DMS79 (cell line): ENCODE measurements around the gene CNTD1.

Experiments
- DNase-seq: peaks from one replicate; lab custom pipeline; 2025; lab: John Stamatoyannopoulos, UW

The CNTD1 gene

GRCh38 chr17:42803074-42803883, 4.6 kb downstream of the CNTD1 start:
- no peak for DNase-seq

DNA sequence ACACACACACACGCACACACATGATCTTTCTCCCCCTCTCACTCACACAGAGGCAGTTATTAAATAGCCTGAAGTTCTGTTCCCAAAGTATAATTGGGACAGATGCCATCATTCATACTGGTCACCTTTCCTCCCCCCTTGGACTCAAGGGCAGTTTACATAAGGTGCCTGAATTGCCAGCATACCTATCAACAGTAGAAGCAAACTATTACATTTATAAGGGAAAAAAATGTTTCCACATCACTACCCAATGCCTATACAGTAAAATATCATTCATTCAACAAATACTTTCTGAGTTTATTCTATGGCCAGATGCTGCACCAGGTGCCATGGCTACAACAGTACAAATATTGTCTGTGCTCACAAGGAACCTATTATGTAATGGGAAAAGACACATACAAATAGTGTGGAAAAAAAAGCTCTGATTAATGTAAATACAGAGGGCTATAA, 6.3 kb downstream of the CNTD1 start:
- DNase-seq: no peak

- no peak for DNase-seq
These were observed 7.6 kb downstream of the CNTD1 start for GRCh38 chr17:42806249-42806648.

GRCh38 chr17:42809250-42809649, 10.6 kb downstream of the CNTD1 start:
- DNase-seq: no peak

DNA sequence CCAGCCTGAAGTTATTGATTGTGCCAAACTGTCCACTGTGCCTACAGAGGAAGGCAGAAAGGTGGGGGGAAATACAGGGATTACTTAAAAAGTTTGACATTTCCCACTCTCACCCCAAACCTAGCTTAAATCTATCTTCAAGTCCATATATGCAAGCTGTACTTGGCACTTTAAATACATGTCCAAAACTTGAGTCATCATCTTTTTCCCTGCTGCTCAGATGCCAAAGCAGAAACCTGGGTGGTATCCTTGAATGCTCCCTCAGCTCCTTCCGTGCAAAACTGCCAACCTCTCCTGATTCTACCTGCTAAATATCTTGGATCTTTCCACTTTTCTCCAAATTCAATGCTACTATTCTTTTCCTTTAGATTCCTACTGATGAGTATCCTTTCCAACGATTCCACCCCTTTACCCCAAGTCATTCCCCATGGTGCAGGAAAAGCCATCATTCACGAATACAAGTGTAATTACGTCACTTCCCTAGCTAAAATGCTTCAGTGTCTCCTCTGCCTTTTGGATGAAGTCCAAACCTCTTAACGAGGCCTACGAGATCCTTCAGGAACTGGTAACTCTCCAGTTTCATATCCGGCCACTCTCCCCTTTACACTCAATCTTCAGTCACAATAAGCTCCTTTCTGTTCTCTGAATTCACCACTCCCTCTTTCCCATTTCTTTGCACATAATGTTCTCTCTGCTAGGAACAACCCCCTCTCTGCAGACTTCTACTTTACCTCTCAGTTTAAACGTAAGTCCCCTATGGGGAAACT, 16.2 kb downstream of the CNTD1 start:
- peak; percentile 91 for DNase-seq

- no peak for DNase-seq
These were observed 19.2 kb downstream of the CNTD1 start for GRCh38 chr17:42817866-42818265.

- DNase-seq: no peak
These were observed 19.7 kb downstream of the CNTD1 start for GRCh38 chr17:42818379-42818778.

DNA sequence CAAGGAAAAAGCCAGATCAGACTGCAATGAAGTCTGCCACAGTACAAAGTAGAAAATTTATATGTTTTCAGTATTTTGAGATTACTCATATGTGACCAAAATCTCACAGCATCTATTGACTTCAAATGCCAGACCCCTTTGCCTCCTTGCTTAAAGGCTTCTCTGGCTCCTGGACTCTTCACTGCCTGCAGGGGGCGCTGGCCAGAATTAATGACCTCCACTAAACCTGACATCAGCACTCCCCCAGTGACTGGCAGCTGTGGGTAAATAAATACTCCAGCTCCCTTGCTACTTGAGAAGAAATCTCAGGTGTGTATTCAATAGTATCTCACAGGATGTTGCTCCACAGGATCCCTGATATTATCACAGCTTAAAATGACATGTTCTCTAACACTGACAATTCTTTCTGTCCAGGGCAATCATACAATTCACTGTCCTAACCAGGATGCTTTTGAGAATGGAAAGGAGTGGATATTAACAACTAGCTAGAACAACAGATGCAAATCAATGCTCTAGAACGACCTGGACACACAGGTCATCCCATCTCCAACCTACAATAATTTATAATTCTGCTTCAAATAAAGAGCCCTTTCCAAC, 21.4 kb downstream of the CNTD1 start:
- no peak for DNase-seq

DNA sequence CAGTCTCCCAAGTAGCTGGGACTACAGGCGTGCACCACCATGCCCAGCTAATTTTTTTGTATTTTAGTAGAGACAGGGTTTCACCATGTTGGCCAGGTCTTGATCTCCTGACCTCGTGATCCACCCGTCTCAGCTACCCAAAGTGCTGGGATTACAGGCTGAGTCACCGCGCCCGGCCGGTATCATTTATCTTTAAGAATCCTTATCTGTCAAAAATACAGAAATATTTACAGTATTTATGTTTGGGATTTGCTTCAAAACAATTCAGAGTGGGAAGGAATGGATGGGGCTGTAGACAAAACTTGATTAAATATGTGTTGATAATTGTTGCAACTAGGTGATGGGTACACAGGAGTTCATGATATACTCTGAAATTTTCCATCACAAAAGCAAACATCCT, 22.5 kb downstream of the CNTD1 start:
- no peak for DNase-seq

DNA sequence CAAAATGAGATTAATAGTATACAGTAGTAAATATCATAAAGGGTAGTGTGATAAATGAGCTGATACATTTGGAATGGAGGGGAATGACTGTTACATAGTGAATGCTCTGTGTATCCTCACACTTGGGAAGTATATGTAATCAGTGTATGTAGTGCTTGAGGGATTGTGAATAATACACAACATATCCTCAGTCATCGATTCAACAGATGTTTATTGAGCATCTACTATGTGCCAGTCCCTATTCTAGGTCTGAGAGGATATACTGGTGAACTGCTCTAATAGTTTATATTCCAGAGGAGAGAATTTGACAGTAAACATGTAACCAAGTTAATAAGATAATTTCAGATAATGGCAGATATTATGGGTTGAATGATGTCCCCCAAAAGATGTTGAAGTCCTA, 28.8 kb downstream of the CNTD1 start:
- DNase-seq: no peak

GRCh38 chr17:42830971-42831370, 32.3 kb downstream of the CNTD1 start:
- no peak for DNase-seq

GRCh38 chr17:42832213-42832933, 33.7 kb downstream of the CNTD1 start:
- no peak for DNase-seq

GRCh38 chr17:42832934-42833766, 34.5 kb downstream of the CNTD1 start, which contains the start of gene PSME3:
TSS of gene PSME3 (plus strand) at chr17:42833397. CDS start at chr17:42833632, 235 bp downstream.
- DNase-seq: peak; percentile 81

GRCh38 chr17:42833767-42834422, 35.2 kb downstream of the CNTD1 start:
- no peak for DNase-seq

- DNase-seq: no peak
These were observed 37.1 kb downstream of the CNTD1 start for GRCh38 chr17:42835732-42836131.

DNA sequence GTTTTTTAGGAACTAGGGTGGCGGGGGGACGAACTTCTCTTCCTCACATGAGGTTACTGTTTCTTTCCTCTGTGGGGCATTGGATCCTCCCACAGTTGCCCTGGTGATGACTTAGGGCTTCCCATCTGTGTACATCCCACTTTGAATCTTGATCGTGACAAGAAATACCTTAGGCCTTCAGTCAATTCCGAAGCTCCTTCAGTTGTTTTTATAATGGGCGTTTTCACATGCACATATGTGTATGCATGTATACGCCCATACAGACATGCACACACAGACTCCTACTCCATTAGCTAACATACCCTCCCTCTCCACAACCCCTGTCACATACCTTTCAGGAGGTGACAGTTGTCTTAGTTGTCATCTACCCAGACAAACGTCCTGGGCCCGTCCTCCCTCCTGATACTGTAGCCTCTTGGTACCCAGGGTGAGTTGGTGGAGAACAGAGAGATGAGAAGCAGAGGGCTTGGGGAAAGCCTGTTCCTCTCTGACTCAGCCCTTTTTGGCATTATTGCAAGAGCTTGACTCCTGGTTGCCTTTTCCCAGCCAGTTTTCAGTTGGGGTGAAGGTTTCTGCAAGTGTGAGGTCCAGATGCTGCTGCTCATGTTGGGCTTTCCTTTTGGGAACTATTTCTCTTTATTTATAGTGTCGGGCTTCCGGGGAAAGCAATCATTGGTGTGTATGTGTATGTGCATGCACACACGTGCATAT, 43.5 kb downstream of the CNTD1 start:
- no peak for DNase-seq

DNA sequence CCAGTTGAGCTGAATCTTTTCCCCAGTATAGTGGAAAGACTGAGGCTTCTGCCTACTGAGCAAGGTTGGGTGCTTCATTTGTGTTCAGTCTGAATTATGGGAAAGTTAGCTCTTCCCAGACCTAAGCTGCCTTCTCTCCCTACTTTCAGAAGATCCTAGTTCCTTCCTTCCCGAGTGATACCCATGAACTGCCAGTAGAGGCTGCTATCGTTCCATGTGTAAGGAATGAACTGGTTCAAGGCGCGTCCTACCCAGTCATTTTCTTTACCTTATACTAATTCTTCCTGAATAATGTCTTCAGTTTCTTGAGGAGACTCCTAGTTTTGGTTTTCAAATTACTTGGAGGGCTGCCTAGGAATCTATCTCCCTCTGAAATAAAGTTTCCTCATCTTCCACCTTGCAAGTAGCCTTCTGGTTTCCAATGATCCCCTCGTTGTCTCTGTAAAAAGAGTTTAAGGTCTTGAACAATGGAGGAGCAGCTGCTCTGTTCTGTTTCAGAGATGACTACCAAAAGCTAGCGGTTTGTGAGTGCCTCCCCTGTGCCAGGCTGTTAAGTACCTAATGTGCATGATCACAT, 44.8 kb downstream of the CNTD1 start:
- no peak for DNase-seq

DNA sequence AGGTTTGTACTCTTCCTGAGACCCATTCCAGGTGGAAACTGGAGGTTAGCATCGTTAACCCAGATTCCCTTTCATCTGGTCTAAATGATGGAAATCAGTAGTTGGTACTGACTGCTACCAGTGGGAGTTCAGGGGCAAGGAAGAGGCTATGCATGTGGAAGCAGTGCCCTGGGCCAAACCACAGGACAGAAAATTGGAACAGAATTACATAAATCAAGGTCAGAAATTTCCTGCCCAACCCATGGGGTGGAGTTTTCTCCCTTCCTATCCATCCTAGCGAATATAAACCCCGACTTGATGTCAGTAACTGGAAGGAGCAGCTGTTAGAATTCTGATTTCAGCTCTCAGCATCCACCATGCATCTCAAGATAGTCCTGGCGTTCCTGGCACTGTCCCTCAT, 45.6 kb downstream of the CNTD1 start, which contains the start of gene AOC2:
TSS of gene AOC2 (plus strand) at position 310 of the 400 bp plus-strand sequence. CDS start at position 357, 47 bp downstream.
- no peak for DNase-seq

- DNase-seq: no peak
These were observed 46.3 kb downstream of the CNTD1 start for GRCh38 chr17:42844761-42845555.
